ENCODE results near the gene ARHGAP42.

DNA sequence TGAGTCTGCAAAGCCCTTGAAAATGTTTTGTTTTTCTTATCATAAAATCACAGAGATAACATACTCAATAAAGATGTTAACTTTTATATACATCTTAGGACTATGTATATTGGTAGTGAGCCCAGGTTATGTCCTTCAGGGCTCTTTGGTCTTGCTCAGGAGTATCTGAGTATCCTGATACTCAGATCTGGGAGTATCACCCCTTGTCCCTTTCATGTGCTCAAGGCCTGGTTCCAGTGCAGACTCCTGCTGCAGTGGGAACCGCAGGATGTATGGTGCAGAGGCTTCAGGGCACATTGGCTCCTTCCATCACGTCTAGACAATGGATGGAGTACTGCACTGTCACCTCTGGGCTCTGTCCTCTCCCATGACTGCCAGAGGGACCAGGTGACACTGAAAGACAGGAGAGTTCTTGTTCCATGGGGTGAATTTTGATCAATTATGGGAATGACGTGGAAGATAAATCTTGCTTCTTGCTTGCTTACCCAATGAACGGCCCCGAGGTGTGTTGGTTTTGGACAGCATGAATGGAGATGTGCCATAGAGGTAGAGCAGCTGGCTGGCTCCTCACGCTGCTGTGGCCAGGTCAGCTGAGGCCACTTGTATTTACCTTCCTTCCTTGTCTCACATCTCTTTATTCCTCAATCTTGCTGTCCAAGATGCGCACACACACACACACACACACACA lies 215.5 kb downstream of the ARHGAP42 start:
- TF ChIP-seq SIN3A (IDR thresholded peaks at IDR 0.05; ENCODE audit: borderline replicate concordance, insufficient read depth, low read depth, low read length): no peak
- TF ChIP-seq CTCF (IDR thresholded peaks at IDR 0.05): no peak
- TF ChIP-seq, protein P1, sequence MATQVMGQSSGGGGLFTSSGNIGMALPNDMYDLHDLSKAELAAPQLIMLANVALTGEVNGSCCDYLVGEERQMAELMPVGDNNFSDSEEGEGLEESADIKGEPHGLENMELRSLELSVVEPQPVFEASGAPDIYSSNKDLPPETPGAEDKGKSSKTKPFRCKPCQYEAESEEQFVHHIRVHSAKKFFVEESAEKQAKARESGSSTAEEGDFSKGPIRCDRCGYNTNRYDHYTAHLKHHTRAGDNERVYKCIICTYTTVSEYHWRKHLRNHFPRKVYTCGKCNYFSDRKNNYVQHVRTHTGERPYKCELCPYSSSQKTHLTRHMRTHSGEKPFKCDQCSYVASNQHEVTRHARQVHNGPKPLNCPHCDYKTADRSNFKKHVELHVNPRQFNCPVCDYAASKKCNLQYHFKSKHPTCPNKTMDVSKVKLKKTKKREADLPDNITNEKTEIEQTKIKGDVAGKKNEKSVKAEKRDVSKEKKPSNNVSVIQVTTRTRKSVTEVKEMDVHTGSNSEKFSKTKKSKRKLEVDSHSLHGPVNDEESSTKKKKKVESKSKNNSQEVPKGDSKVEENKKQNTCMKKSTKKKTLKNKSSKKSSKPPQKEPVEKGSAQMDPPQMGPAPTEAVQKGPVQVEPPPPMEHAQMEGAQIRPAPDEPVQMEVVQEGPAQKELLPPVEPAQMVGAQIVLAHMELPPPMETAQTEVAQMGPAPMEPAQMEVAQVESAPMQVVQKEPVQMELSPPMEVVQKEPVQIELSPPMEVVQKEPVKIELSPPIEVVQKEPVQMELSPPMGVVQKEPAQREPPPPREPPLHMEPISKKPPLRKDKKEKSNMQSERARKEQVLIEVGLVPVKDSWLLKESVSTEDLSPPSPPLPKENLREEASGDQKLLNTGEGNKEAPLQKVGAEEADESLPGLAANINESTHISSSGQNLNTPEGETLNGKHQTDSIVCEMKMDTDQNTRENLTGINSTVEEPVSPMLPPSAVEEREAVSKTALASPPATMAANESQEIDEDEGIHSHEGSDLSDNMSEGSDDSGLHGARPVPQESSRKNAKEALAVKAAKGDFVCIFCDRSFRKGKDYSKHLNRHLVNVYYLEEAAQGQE (IDR thresholded peaks at IDR 0.05; ENCODE audit: insufficient read depth in 1 of 2, low read depth in 2 of 2, low read length in 1 of 2): no peak
- no peak for TF ChIP-seq POLR2AphosphoS5 (IDR thresholded peaks at IDR 0.05; ENCODE audit: low read depth, low read length)
- peak; percentile 85 for TF ChIP-seq TCF7L2 (IDR thresholded peaks at IDR 0.05; ENCODE audit: low read depth, low read length)

Measured in Panc1 (cell line).